Trophoblast cell (in vitro differentiated cells and primary cell): ENCODE data around the gene SNTG2.

Experiments used
- DNase-seq, 2 donors: peaks; one replicate each; pipeline ENCODE4 v3.0.0-alpha.2; 2016
- H2AFZ ChIP-seq: 2 replicates; pipeline ENCODE4 v1.6.1; 2013; ENCODE audit warnings: low read length, moderate library complexity, mild to moderate bottlenecking; ENCODE audit not compliant: insufficient read depth, poor library complexity
- H2AK5ac ChIP-seq: 2 replicates; pipeline ENCODE4 v1.6.1; 2013; ENCODE audit warnings: mild to moderate bottlenecking, low read length
- H2BK120ac ChIP-seq: 2 replicates; pipeline ENCODE4 v1.6.1; 2013; ENCODE audit warnings: low read length, mild to moderate bottlenecking, moderate library complexity; ENCODE audit not compliant: insufficient read depth, poor library complexity
- H2BK12ac ChIP-seq: 2 replicates; pipeline ENCODE4 v1.6.1; 2013; ENCODE audit warnings: mild to moderate bottlenecking, low read length, moderate library complexity
- H2BK5ac ChIP-seq: 2 replicates; pipeline ENCODE4 v1.6.1; 2013; ENCODE audit warnings: low read length, low read depth, moderate library complexity, mild to moderate bottlenecking; ENCODE audit not compliant: poor library complexity
- H3K14ac ChIP-seq: 2 replicates; pipeline ENCODE4 v1.6.1; 2013; ENCODE audit warnings: mild to moderate bottlenecking, low read length
- H3K18ac ChIP-seq: 2 replicates; pipeline ENCODE4 v1.6.1; 2013; ENCODE audit warnings: mild to moderate bottlenecking, low read length
- H3K23ac ChIP-seq: 2 replicates; pipeline ENCODE4 v1.6.1; 2013; ENCODE audit warnings: low read length
- H3K27ac ChIP-seq: 2 replicates; pipeline ENCODE4 v1.5.1; 2013; ENCODE audit warnings: low read depth, mild to moderate bottlenecking, inconsistent platforms, low read length, moderate library complexity
- H3K27me3 ChIP-seq: 2 replicates; pipeline ENCODE4 v1.6.1; 2013; ENCODE audit warnings: inconsistent platforms, mild to moderate bottlenecking, low read length, moderate library complexity; ENCODE audit not compliant: insufficient read depth
- H3K36me3 ChIP-seq, 2 experiments: 1 replicate in 1 of 2; 2 replicates in 1 of 2; pipeline ENCODE4 v1.6.1; 2013; ENCODE audit warnings: low read length in 2 of 2, mild to moderate bottlenecking in 2 of 2, moderate library complexity in 1 of 2; ENCODE audit not compliant: insufficient read depth in 2 of 2, control insufficient read depth in 1 of 2
- H3K4ac ChIP-seq: 2 replicates; pipeline ENCODE4 v1.6.1; 2013; ENCODE audit warnings: low read depth, mild to moderate bottlenecking, low read length, moderate library complexity
- H3K4me1 ChIP-seq, 2 experiments: 1 replicate in 1 of 2; 2 replicates in 1 of 2; pipeline ENCODE4 v1.6.1; 2013; ENCODE audit warnings: low read length in 2 of 2, mild to moderate bottlenecking in 2 of 2, moderate library complexity in 1 of 2; ENCODE audit not compliant: insufficient read depth in 2 of 2, control insufficient read depth in 1 of 2
- H3K4me2 ChIP-seq: 2 replicates; pipeline ENCODE4 v1.6.1; 2013; ENCODE audit warnings: inconsistent platforms, mild to moderate bottlenecking, low read length, moderate library complexity
- H3K4me3 ChIP-seq: 2 replicates; pipeline ENCODE4 v1.5.1; 2013; ENCODE audit warnings: mild to moderate bottlenecking, low read depth, low read length, inconsistent platforms
- H3K79me1 ChIP-seq: one replicate; pipeline ENCODE4 v1.6.1; 2013; ENCODE audit warnings: low read length
- H3K79me2 ChIP-seq: 2 replicates; pipeline ENCODE4 v1.6.1; 2013; ENCODE audit warnings: low read length, mild to moderate bottlenecking; ENCODE audit not compliant: control insufficient read depth, insufficient read depth, poor library complexity
- H3K9ac ChIP-seq: 2 replicates; pipeline ENCODE4 v1.6.1; 2013; ENCODE audit warnings: mild to moderate bottlenecking, low read length
- H3K9me3 ChIP-seq: 2 replicates; pipeline ENCODE4 v1.6.1; 2013; ENCODE audit warnings: low read depth, mild to moderate bottlenecking, control low read depth, inconsistent platforms, low read length; ENCODE audit not compliant: insufficient read depth
- H4K12ac ChIP-seq: 2 replicates; pipeline ENCODE4 v1.6.1; 2013; ENCODE audit warnings: low read depth, mild to moderate bottlenecking, low read length, moderate library complexity
- H4K8ac ChIP-seq: 2 replicates; pipeline ENCODE4 v1.6.1; 2013; ENCODE audit warnings: low read depth, mild to moderate bottlenecking, low read length, moderate library complexity
- H4K91ac ChIP-seq: one replicate; pipeline ENCODE4 v1.6.1; 2013; ENCODE audit warnings: low read depth, mild to moderate bottlenecking, low read length, moderate library complexity
- WGBS: extraction: QIAGEN DNeasy Blood & Tissue Kit; methylation state at CpG from one replicate; pipeline ENCODE4 v1.1.7; 2013; ENCODE audit warnings: missing lambda C conversion rate; ENCODE audit not compliant: insufficient read length, insufficient coverage; ENCODE audit errors: extremely low coverage; 5-methylcytosine and 5-hydroxymethylcytosine counted together

The SNTG2 gene

GRCh38 chr2:1231466-1232063 lies 280.9 kb downstream of the SNTG2 start:
- Histone ChIP-seq H2BK120ac (no peak overlapping the region), H3K18ac (no peak overlapping the region), H2AFZ (no peak overlapping the region), H3K4me1 (no peaks in the 10 kb centered on the region), H3K27ac (no peak overlapping the region), H4K8ac (no peak overlapping the region), H3K4me3 (no peak overlapping the region), H3K36me3 (peaks cover 0 to 1% of the 10 kb centered on the region in 2 experiments), H2AK5ac (no peak overlapping the region), H3K9ac (no peak overlapping the region), H3K79me2 (no peaks in the 10 kb centered on the region), H2BK12ac (no peak overlapping the region), H3K14ac (no peak overlapping the region), H2BK5ac (no peak overlapping the region), H3K27me3 (no peaks in the 10 kb centered on the region), H3K9me3 (peaks cover 12% of the 10 kb centered on the region), H4K12ac (no peak overlapping the region), H3K4me2 (no peak overlapping the region), H4K91ac (no peak overlapping the region), H3K79me1 (no peaks in the 10 kb centered on the region), H3K23ac (no peak overlapping the region), H3K4ac (no peak overlapping the region)
- WGBS: no CpG with 5 or more reads among the region's 11 CpGs
- no peak for DNase-seq

GRCh38 chr2:1233281-1233680 lies 282.6 kb downstream of the SNTG2 start:
- no peak overlapping the region for H3K23ac ChIP-seq
- peaks cover 11% of the 10 kb centered on the region for H3K9me3 ChIP-seq
- WGBS: no CpG with 5 or more reads among the region's 15 CpGs
- H4K91ac ChIP-seq: no peak overlapping the region
- no peak overlapping the region for H2AFZ ChIP-seq
- H3K4me2 ChIP-seq: no peak overlapping the region
- no peak overlapping the region for H2AK5ac ChIP-seq
- no peak for DNase-seq
- H3K4me3 ChIP-seq: no peak overlapping the region
- no peaks in the 10 kb centered on the region for H3K79me2 ChIP-seq
- H2BK120ac ChIP-seq: no peak overlapping the region
- H3K4me1 ChIP-seq: no peaks in the 10 kb centered on the region
- no peak overlapping the region for H3K18ac ChIP-seq
- H3K27ac ChIP-seq: no peak overlapping the region
- no peak overlapping the region for H3K4ac ChIP-seq
- no peak overlapping the region for H2BK12ac ChIP-seq
- no peak overlapping the region for H4K12ac ChIP-seq
- no peak overlapping the region for H3K9ac ChIP-seq
- H2BK5ac ChIP-seq: no peak overlapping the region
- no peaks in the 10 kb centered on the region for H3K27me3 ChIP-seq
- no peak overlapping the region for H3K14ac ChIP-seq
- peaks cover 0 to 1% of the 10 kb centered on the region in 2 experiments for H3K36me3 ChIP-seq
- no peak overlapping the region for H4K8ac ChIP-seq
- H3K79me1 ChIP-seq: no peaks in the 10 kb centered on the region

GRCh38 chr2:1234731-1235308 lies 284.2 kb downstream of the SNTG2 start:
- no peak overlapping the region for H4K91ac ChIP-seq
- no peaks in the 10 kb centered on the region for H3K79me1 ChIP-seq
- no peak overlapping the region for H2BK12ac ChIP-seq
- H2AK5ac ChIP-seq: no peak overlapping the region
- no peak overlapping the region for H2BK5ac ChIP-seq
- H2BK120ac ChIP-seq: no peak overlapping the region
- no peaks in the 10 kb centered on the region for H3K79me2 ChIP-seq
- peaks cover 0 to 1% of the 10 kb centered on the region in 2 experiments for H3K36me3 ChIP-seq
- no peak overlapping the region for H3K4me3 ChIP-seq
- H3K27me3 ChIP-seq: no peaks in the 10 kb centered on the region
- H3K4me2 ChIP-seq: no peak overlapping the region
- no peak overlapping the region for H3K14ac ChIP-seq
- H4K8ac ChIP-seq: no peak overlapping the region
- peaks cover 12% of the 10 kb centered on the region for H3K9me3 ChIP-seq
- no peaks in the 10 kb centered on the region for H3K4me1 ChIP-seq
- H3K9ac ChIP-seq: no peak overlapping the region
- H3K27ac ChIP-seq: no peak overlapping the region
- no peak overlapping the region for H3K23ac ChIP-seq
- H2AFZ ChIP-seq: no peak overlapping the region
- H4K12ac ChIP-seq: no peak overlapping the region
- no peak for DNase-seq
- no CpG with 5 or more reads among the region's 13 CpGs for WGBS
- H3K18ac ChIP-seq: no peak overlapping the region
- no peak overlapping the region for H3K4ac ChIP-seq

GRCh38 chr2:1235806-1236205 lies 285.2 kb downstream of the SNTG2 start:
- Histone ChIP-seq H2AFZ (no peak overlapping the region), H3K4ac (no peak overlapping the region), H3K27me3 (no peaks in the 10 kb centered on the region), H3K27ac (no peak overlapping the region), H2BK12ac (no peak overlapping the region), H3K23ac (no peak overlapping the region), H3K4me1 (no peaks in the 10 kb centered on the region), H3K4me2 (no peak overlapping the region), H3K79me2 (no peaks in the 10 kb centered on the region), H2BK120ac (no peak overlapping the region), H2AK5ac (no peak overlapping the region), H3K4me3 (no peak overlapping the region), H3K18ac (no peak overlapping the region), H2BK5ac (no peak overlapping the region), H4K91ac (no peak overlapping the region), H4K8ac (no peak overlapping the region), H4K12ac (no peak overlapping the region), H3K79me1 (no peaks in the 10 kb centered on the region), H3K14ac (no peak overlapping the region), H3K36me3 (no peaks in the 10 kb centered on the region), H3K9me3 (peaks cover 8% of the 10 kb centered on the region), H3K9ac (no peak overlapping the region)
- WGBS: no CpG with 5 or more reads among the region's 5 CpGs
- DNase-seq: no peak
